Ishikawa (cell line): ENCODE results near the gene ZNF225.

Experiments
- EGR1 ChIP-seq: IDR thresholded peaks from 2 replicates; pipeline ENCODE4 v1.6.1; 2012
- EP300 ChIP-seq: IDR thresholded peaks from 2 replicates; pipeline ENCODE4 v1.6.1; 2012; ENCODE audit warnings: borderline replicate concordance
- FOXM1 ChIP-seq: IDR thresholded peaks from 2 replicates; pipeline ENCODE4 v1.6.1; 2012; ENCODE audit warnings: low read depth, borderline replicate concordance
- MAX ChIP-seq: IDR thresholded peaks from 2 replicates; pipeline ENCODE4 v1.6.1; 2012
- TAF1 ChIP-seq: IDR thresholded peaks from 2 replicates; pipeline ENCODE4 v1.6.1; 2012; ENCODE audit warnings: low read depth, mild to moderate bottlenecking
- USF1 ChIP-seq: IDR thresholded peaks from 2 replicates; pipeline ENCODE4 v1.6.1; 2012

GRCh38 chr19:44142059-44142433, 28.8 kb downstream of the ZNF225 start:
- TF ChIP-seq TAF1 (no peak), USF1 (no peak), EP300 (no peak), EGR1 (no peak), MAX (no peak), FOXM1 (no peak)
